ENCODE results near the gene NLGN3. TPM values are rescaled to one million over a fixed set of nuclear protein-coding genes. Genes with fewer than 3 reads are reported as not detected.

NLGN3 gene
- total RNA-seq, 1 experiment from 2014 or later = 2.1 TPM

- H3K36me3 Mint-ChIP-seq (ENCODE audit: insufficient read depth, unreplicated experiment) = no peaks in the 10 kb centered on the region
- no TSS peak for BruUV-seq (replicated peaks)
- H3K4me1 Mint-ChIP-seq (ENCODE audit: low read depth, unreplicated experiment) = peaks cover 11% of the 10 kb centered on the region
- TF ChIP-seq CTCF (IDR thresholded peaks at IDR 0.05; ENCODE audit: unreplicated experiment) = no peak
- CTCF ChIA-PET = no interaction called here
- no peaks in the 10 kb centered on the region for H3K27me3 Mint-ChIP-seq (ENCODE audit: unreplicated experiment)
- no peak for DNase-seq
- no peak within 1 kb of the TSS for H3K27ac Mint-ChIP-seq (ENCODE audit: unreplicated experiment)
- H3K4me3 Mint-ChIP-seq (ENCODE audit: low read depth, unreplicated experiment) = no peak within 1 kb of the TSS
- intact Hi-C loops (cut with micrococcal nuclease; ENCODE audit: unreplicated experiment) = no loop called here
- H3K9me3 Mint-ChIP-seq (ENCODE audit: low read depth, unreplicated experiment) = no peaks in the 10 kb centered on the region
Measured at GRCh38 chrX:71111141-71111843, 33.3 kb upstream of the NLGN3 start, which contains the start of gene IL2RG. Gene IL2RG (minus strand): TSS chrX:71111577. CDS start chrX:71111539, 38 bp downstream.

DNA sequence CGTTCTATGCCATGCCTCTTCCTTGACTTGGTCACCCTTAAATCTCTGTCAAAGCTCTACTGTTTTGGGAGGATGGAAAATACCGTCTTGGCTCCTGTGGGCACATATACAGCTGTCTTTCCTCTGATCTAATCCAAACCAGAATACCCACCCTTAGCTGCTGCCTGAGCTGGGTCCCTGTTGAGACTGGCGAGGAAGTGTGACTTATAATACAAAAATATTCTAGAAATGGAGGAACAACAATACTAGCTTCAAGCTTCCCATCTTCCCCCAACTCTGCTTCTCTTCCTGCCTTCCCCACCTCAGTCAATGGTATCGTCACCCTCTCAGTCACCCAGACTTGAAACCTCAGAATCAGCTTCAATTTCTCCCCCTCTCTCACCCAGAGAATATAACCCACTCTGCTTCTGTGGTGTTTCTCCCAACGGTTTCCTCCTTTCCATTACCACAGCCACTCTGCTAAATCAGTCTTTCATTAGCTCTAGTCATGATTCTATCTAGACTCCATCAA lies 32.7 kb upstream of the NLGN3 start:
- no peak overlapping the region for H3K4me3 Mint-ChIP-seq (ENCODE audit: low read depth, unreplicated experiment)
- no TSS peak for BruUV-seq (replicated peaks)
- H3K27ac Mint-ChIP-seq (ENCODE audit: unreplicated experiment) = no peak overlapping the region
- TF ChIP-seq CTCF (IDR thresholded peaks at IDR 0.05; ENCODE audit: unreplicated experiment) = no peak
- H3K27me3 Mint-ChIP-seq (ENCODE audit: unreplicated experiment) = no peaks in the 10 kb centered on the region
- H3K36me3 Mint-ChIP-seq (ENCODE audit: insufficient read depth, unreplicated experiment) = no peaks in the 10 kb centered on the region
- CTCF ChIA-PET = no interaction called here
- intact Hi-C loops (cut with micrococcal nuclease; ENCODE audit: unreplicated experiment) = no loop called here
- peaks cover 11% of the 10 kb centered on the region for H3K4me1 Mint-ChIP-seq (ENCODE audit: low read depth, unreplicated experiment)
- no peaks in the 10 kb centered on the region for H3K9me3 Mint-ChIP-seq (ENCODE audit: low read depth, unreplicated experiment)
- DNase-seq = no peak

- CTCF ChIA-PET = no interaction called here
- no peak for DNase-seq
- Mint-ChIP-seq H3K36me3 (ENCODE audit: insufficient read depth, unreplicated experiment) (peaks cover 26% of the 10 kb centered on the region), H3K27ac (ENCODE audit: unreplicated experiment) (no peak overlapping the region), H3K27me3 (ENCODE audit: unreplicated experiment) (no peaks in the 10 kb centered on the region), H3K4me3 (ENCODE audit: low read depth, unreplicated experiment) (no peak overlapping the region), H3K4me1 (ENCODE audit: low read depth, unreplicated experiment) (peaks cover 2% of the 10 kb centered on the region), H3K9me3 (ENCODE audit: low read depth, unreplicated experiment) (no peaks in the 10 kb centered on the region)
- BruUV-seq (replicated peaks) = no TSS peak
- TF ChIP-seq CTCF (IDR thresholded peaks at IDR 0.05; ENCODE audit: unreplicated experiment) = no peak
- intact Hi-C loops (cut with micrococcal nuclease; ENCODE audit: unreplicated experiment) = no loop called here
Measured at GRCh38 chrX:71117358-71117757, 27.3 kb upstream of the NLGN3 start.

GRCh38 chrX:71118032-71118984 lies 26.3 kb upstream of the NLGN3 start, which contains the start of gene MED12:
Gene MED12 (plus strand): TSS chrX:71118596. CDS start chrX:71118755, 159 bp downstream.
- Mint-ChIP-seq H3K4me1 (ENCODE audit: low read depth, unreplicated experiment) (no peaks in the 10 kb centered on the region), H3K36me3 (ENCODE audit: insufficient read depth, unreplicated experiment) (peaks cover 26% of the 10 kb centered on the region), H3K4me3 (ENCODE audit: low read depth, unreplicated experiment) (peak within 1 kb of the TSS; percentile 82), H3K27me3 (ENCODE audit: unreplicated experiment) (no peaks in the 10 kb centered on the region), H3K9me3 (ENCODE audit: low read depth, unreplicated experiment) (no peaks in the 10 kb centered on the region), H3K27ac (ENCODE audit: unreplicated experiment) (peak within 1 kb of the TSS; percentile 70)
- intact Hi-C loops (cut with micrococcal nuclease; ENCODE audit: unreplicated experiment) = no loop called here
- BruUV-seq (replicated peaks) = no TSS peak
- peak; percentile 82 for DNase-seq
- TF ChIP-seq CTCF (IDR thresholded peaks at IDR 0.05; ENCODE audit: unreplicated experiment) = no peak
- CTCF ChIA-PET = interaction anchor here (0.7 kb wide), 1 partner anchor 469 kb away, joined by 3 read pairs; no protein-coding TSS in a partner anchor
